Activated CD4-positive, alpha-beta T cell treated with anti-CD3 and anti-CD28 coated beads, Interleukin-2, Interleukin-4, amounts not matched to agents 100 ng/mL and 50 ng/mL, durations not matched to agents 16 hours and 8 hours (primary cell): ENCODE data around the gene CPSF7.
A peak's percentile ranks its signal among the peaks of the same experiment; 100 is the strongest.
"Not testable (repeated sequence)": the region's sequence is repeated elsewhere in the genome, so short reads cannot be mapped to it uniquely, and the experiment has no call there.

Source experiments
- DNase-seq: peaks from one replicate; pipeline ENCODE4 v3.0.0-alpha.2; 2020; ENCODE audit warnings: low spot score

The CPSF7 gene

DNA sequence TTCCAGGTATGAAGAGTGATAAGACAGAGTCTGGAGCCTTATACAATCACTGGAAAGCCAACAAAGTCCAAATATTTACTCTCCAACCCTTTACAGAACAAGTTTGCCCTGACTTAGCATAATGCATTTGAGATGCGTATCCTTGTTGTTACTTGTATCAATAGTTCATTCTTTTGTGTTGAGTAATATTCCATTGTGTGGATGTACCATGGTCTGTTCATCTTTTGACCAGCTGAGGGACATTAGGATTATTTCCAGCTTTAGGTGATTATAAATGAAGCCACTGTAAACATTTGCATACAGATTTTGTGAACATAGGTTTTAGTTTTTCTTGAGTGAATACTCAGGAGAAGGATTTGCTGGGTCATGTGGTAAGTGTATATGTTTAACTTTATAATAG, 9.8 kb upstream of the CPSF7 start:
- DNase-seq: no peak

DNA sequence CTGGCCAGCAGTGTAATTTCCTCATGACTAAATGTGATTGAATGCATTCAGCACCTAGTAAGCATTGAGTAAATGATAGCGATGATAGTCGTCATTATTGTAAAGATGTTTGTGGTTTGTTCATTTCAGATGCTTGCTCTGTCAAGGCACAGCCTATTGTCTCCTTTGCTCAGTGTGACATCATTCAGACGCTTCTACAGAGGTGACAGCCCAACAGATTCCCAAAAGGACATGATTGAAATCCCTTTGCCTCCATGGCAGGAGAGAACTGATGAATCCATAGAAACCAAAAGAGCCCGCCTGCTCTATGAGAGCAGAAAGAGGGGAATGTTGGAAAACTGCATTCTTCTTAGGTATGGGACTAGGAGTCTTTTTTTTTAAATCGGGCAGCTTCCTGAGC, 7.7 kb upstream of the CPSF7 start:
- DNase-seq: no peak

DNA sequence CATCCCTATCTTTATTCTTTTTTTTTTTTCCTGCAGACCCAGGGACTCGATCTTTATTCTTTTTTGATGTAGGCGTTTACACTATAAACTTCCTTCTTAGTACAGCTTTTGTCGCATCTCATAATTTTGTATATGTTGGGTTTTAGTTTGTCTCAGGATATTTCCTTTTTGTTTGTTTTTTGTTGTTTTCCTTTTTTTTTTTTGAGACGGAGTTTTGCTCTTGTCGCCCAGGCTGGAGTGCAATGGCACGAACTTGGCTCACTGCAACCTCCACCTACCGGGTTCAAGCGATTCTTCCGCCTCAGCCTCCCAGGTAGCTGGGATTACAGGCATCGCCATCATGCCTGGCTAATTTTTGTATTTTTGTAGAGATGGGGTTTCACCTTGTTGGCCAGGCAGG, 1.1 kb upstream of the CPSF7 start:
- DNase-seq: not testable (repeated sequence)

DNA sequence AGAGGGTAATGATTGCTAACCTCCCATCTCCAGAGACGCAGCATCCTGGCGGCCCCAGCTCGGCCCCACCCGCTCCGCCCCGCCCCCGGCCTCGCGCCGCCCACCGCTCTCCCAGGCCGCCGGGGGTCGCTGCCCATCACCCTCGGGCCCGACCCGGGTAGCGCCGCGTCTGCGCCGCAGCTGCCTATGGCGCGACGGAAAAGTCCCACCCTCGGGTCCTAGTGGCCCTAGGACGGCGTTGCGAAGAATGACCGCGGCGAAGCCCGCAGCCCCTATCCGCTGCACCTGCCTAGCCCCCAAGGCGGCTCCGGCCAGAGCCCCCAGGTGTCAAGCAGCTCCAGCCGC, 457 bp downstream of the CPSF7 start:
- DNase-seq: peak; percentile 69

DNA sequence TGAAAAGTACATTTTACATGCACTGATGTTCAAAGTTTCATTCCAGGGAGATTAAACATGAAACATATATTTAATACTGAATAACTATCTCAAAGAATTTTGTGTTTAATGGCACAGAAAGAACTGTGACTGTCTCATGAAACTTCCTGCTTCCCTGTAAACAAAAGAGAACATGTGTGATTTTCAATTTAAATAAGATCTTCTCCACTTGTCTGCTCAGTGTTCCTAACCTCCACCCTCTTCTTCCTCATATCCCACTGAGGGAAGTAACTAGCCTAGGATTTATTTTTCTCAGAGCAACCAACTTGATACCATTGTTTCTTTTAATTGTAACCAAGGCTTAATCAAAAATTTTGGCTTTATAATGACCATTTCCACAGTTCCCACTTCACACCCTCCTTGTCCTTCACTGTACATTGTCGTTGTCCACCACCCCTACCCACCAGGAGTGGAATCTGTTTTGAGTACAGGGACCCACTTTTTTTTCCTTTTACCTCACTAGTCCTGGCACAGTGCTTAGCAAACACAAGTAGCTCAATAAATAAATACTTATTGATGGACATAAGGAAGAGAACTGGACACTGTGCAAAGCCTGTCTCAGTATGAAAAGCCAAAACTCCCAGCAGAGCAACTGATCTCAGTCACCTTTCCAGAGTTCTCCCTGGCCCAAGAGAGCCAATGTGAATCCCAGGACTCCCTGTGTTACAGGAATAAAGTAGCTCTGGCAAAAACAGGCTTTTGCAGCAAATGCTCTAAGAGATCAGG, 4.2 kb downstream of the CPSF7 start:
- no peak for DNase-seq

DNA sequence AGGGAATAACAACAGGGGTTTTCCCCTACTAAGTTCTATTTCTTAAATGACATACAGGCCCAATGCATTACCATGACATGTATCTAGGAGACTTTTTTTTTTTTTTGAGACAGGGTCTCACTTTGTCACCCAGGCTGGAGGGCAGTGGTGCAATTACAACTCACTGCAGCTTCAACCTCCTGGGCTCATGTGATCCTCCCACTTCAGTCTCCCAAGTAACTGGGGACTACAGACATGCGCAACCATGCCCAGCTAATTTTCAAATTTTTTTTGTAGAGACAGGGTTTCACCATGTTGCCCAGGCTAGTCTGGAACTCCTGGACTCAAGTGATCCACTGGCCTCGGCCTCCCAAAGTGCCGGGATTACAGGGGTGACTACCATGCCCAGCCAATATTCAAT, 7.5 kb downstream of the CPSF7 start:
- DNase-seq: no peak

DNA sequence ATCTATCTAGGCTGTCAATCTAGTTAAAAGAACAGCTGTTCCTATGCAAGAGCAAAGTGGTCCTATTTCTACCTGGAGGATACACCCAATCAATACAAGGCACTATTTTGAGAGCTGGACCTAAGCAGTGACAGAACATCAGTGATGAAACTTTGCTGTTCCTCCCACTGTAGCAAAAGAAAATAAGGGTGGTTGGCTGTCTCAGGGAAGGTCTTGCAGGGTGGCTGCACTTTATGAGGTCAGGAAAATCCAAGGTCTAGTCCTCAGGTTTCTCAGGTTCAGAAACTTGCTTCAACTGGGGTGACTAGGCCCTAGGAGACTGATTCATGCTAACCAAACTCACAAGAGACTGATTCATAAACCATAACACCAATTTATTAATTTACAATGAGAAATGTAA, 11.6 kb downstream of the CPSF7 start:
- DNase-seq: no peak

DNA sequence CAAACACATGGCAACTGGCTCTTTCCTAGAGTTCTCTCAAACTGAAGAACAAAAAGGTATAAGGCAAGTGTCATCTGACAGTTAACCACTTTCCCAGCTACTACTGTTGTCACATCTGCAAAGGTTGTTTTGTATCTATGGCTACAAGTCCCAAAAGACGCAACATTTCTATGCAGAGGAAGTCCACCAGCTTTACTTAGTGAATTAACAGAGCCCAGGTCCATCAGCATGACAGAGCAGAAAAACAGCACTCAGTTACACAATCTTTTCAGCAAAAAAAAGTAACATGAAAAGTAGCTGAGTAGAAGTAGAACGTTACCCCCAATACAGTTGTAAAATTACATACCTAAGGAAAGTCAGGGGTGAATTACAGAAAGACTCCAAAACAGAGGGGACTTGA, 12.1 kb downstream of the CPSF7 start:
- no peak for DNase-seq

DNA sequence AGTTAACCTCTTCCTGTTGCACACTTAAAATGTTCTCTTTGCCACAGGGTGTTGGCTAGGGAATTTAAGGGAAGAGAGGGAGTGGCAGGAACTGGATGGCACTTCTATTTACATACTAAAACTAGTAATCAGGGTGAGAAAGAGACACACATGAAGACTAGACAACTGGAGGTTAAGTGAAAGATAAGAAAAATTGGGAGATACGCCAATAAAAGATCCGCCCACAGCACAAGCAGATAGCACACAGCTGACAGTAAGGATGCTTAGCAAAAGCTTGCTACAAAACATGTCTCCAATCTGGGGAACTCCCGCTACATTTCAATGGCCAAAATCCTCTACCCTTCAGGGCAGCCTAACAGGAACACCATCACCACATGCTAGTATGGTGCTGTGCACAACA, 12.8 kb downstream of the CPSF7 start:
- no peak for DNase-seq

DNA sequence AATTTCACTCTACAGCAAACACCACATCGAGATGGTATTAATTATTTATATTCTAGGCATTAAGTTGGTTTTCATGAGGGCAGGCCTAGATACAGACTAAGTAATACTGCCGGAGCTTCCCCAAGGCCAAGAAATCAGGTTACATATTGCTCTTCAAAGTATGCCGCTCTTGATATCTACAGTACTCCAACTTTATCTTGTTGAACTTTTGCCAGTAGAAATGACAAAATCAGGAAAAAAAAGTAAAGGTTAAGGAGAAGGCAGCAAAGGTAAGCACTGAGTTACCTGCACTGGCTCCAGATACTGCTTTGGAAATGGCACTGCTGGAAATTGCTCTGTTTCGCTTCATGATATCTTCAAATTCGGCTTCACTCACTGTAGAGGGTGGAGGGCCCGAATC, 14.4 kb downstream of the CPSF7 start:
- DNase-seq: no peak

DNA sequence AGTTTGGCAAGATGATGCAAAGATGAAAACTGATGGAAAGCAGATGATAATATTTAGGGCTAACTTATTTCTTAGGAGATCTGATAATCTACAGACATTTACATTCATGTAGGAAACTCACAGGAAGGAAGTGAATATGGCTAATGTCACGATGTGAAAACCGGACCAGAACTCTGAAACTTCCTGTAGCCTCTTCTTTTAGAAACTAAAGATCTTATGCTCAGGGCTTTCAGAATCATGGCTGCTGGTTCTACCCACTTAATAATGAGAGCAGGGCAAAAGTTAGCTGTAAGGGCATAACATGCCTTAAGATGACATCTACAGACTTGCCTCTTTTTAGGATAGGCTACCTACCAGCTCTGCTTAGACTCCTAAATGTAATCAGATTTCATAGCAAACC, 15.2 kb downstream of the CPSF7 start:
- no peak for DNase-seq

DNA sequence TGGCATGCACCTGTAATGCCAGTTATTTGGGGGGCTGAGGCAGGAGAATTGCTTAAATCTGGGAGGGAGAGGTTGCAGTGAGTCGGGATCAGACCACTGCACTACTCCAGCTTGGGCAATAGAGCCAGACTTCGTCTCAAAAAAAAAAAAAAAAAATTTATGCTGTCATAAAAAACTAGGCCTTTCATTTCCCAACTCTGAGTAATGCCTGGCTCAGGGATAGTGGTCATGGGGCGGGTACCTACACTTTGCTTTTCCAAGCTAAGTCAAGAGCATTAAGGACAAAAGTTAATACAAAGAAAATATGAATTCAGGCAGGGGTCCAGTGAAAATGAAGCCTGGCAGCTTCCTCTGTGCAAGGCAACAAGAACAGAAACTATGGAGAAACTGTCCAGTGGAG, 16.3 kb downstream of the CPSF7 start:
- DNase-seq: no peak

DNA sequence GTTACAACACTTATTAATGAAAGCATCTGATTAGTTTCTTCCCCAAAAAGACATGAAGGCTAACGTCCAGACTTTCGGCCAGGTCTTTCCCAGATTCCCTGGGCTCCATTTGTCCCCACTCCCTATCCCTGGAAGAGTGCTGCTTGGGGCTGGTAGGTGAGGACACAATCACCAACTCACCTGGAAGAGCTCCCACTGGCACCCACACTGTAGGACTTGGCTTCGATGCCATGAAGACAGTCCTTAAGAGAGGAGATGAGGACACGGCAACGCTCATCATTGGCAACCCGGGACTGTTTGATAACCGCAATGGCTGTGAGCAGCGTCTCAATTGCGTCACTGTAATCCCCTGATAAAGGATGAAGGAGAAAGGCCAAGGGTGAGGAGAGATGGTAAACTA, 18.2 kb downstream of the CPSF7 start:
- no peak for DNase-seq

DNA sequence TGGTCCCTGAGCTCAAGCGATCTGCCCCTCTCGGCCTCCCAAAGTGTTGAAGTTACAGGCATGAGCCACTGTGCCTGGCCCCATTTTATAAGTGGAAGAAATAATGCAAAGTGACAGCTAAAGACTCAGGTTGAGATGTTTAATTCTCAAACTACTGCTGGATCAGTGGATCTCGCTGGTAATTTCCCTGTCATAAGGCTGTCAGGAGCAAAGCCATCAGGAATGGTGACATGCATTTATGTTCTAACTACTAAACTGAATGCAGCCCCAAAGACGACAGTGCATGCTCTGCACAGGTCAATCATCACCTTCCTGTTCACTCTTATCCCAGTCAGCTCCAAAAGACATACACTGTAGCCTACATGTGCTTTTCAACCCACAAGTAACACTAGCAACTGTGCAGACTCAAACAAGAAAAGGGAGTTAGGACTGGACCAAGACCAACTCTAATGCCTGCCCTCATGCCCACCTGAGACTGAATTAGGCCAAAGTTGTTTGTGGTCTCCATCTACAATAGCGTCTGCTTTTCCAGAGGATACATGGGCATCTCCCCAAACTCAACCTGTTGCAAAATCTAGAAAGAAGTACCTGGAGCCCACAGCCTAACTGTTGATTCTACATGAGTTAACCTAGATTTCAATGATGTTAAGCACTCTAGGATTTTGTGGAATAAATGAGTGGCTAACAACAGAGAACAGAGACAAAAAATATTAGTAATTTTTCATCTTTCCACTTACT, 22.6 kb downstream of the CPSF7 start:
- no peak for DNase-seq

DNA sequence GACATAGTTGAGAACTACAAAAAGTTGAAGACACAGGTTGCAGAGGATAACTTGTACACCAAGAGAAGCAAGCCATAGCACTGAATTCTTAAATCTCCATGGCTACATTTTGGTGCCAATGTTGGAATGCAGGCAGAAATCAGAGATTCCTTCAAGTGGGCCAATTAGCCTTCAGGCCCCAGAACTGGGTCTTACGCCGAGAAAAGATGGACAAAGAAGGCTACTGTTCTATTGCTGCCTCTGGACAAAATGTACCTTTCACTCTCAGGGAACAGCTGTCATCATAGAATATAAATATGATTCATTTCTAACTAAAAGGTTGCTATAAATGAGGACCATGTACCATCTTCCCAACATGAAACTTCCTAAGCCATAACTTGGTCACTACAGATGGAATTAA, 23.7 kb downstream of the CPSF7 start:
- DNase-seq: no peak

DNA sequence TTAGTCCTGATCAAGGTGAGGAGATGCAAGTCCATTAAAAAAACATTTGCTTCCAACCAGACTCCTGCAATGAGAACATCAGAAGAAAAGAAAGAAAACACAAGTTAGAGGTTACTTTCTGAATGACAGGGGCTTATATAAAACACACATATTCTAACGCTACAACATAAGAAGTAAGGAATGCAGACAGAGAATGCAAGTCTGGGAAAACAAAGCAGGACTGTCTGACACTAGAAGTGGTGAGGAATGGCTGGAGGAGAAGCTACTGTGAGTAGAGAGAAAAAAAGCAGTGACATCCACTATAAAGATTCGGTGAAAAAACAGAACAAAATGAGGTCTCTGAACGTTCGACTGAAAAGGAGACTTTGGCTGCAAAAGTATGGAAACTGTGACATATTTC, 25.1 kb downstream of the CPSF7 start:
- DNase-seq: no peak

DNA sequence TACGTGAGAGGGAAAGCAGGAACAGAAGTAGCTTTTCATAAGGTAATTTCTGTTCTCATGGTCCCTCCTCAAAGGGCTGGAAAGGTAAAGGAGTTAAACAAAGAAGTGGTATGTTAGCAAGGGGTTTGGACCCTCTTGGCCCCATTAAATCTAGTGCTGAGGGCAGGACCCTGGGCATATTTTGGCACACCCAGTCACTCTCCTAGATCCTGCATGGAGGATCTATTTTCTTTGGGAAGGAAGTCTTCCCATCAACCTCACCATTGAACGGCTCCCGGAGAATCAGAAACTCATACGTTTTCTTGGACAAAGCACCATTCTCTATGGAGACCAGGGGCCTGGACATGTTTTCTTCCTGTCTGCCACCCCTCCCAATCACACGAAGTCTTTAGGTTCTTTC, 25.7 kb downstream of the CPSF7 start:
- no peak for DNase-seq

DNA sequence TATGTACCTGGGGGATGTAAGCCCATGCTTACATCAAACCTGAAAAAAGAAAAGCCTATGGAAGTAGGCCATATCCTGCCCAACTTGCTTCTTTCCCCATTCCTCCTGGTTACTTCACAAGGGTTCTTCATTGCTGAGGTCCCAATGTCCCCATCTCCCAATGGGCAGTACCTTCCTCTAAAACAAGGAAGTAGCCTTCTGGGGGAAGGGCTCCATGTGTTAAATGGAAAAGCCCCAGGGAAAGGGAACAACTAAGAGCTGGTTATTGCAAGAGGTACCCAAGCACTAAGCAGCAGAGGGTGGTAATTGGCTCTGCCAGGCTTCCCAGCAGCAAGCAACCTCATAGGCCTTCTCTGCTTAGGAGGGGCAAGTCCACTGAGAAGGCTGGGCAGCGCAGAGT, 26.1 kb downstream of the CPSF7 start:
- no peak for DNase-seq

DNA sequence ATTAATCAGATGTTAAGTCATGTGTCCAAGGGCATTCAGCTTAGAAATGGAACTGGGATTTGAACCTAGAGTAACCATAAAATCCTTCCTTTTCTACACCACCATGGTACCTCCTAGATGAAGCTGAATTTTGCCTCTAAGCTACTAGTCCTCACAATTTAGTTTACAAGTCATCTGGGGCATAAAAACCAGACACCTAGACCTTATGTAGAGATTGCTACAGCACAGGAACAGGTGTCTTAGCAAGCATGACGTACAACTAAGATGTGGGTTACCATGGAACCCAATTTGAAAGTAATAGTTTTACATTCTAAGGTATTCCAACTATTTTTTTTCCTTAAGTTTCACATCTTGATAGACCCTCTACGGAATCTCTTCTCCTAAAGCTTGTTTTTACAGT, 28.2 kb downstream of the CPSF7 start:
- DNase-seq: no peak

DNA sequence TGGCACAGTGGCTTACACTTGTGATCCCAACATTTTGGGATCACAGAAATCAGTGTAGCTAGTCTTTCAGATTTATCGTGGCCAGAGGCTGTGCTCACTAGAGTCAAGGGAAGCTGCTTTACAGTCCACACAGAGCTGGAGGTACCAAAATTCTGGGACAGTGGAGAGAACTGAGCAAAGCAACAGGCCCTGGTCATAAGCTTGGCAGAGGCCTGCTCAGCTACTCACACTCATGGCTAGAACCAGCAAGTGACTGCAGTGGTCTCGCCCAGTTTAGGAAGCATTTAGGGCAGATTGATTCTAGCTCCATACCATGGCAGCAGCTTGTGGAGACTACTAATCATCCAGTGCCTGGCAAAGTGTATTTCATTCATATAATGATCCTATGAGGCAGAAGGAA, 28.6 kb downstream of the CPSF7 start:
- DNase-seq: no peak

DNA sequence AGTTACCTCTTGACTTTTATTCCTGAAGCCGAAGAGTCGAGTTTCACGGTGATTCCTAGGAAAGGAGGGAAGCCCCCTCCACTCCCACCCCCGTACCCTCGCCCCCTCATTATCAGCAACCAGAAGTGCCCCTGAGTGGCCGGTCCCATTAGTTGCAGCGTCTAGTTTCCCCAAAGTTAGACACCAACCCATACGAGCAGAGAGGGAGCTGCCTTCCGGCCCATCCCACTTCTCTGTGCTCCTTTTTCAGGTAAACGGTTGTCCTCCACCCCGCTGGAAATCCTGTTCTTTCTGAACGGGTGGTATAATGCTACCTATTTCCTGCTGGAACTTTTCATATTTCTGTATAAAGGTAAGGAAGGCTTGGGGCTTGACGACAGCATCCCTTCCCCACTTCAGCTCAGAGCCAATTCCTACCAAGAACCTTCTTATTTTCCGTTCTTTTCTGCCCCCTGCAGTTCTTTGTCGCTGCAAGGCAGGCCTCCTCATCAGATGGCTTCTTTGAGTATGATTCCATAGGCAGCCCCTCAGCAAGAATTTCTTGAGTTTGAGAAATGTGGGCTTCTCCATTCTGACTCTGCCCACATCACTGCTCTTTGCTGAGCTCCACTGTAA, 36.7 kb downstream of the CPSF7 start:
- DNase-seq: no peak

DNA sequence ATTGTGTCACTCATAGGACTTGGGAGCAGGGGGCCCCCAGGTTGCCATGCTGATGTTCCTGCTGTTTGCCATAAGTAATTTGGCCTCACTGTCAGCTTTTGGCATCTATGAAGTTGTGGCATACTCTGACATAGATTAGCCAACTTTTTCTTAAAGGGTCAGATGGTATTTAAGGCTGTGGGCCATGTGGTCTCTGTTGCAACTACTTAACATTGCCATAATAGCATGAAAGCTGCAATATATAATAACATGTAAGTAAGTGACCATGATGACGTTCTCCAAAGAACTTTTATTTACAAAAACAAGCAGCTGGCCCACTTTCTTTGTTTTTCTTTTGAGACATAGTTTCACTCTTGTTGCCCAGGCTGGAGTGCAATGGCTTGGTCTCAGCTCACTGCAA, 39.6 kb downstream of the CPSF7 start:
- no peak for DNase-seq
